Neutrophil (primary cell): ENCODE results near the gene OSBP.

Experiments
- H3K27ac ChIP-seq: fragments of 200-600 bp; sonication (generic); 2 replicates; pipeline ENCODE4 v1.5.1; 2016; ENCODE audit warnings: mild to moderate bottlenecking, moderate library complexity
- H3K27me3 ChIP-seq: fragments of 200-600 bp; sonication (generic); 2 replicates; pipeline ENCODE4 v1.6.0; 2016; ENCODE audit warnings: mild to moderate bottlenecking
- H3K36me3 ChIP-seq: fragments of 200-600 bp; sonication (generic); 2 replicates; pipeline ENCODE4 v1.5.1; 2017
- H3K4me1 ChIP-seq, 2 experiments: fragments of 200-600 bp in 1 of 2; sonication (generic) in 1 of 2; 1 replicate in 1 of 2; 2 replicates in 1 of 2; pipeline versions ENCODE4 v1.5.1 to v1.6.1; 2013 to 2016; ENCODE audit warnings: low read depth in 1 of 2, low read length in 1 of 2, mild to moderate bottlenecking in 1 of 2, moderate library complexity in 1 of 2; ENCODE audit not compliant: control insufficient read depth in 1 of 2, insufficient read depth in 1 of 2
- H3K4me3 ChIP-seq, 2 experiments: fragments of 200-600 bp in 1 of 2; sonication (generic) in 1 of 2; 1 replicate in 1 of 2; 2 replicates in 1 of 2; pipeline ENCODE4 v1.5.1; 2013 to 2016; ENCODE audit warnings: low read depth in 1 of 2, low read length in 1 of 2, mild to moderate bottlenecking in 1 of 2, moderate library complexity in 1 of 2
- H3K9me3 ChIP-seq: fragments of 200-600 bp; sonication (generic); 2 replicates; pipeline ENCODE4 v1.5.1; 2016
- CTCF ChIP-seq: fragments of 200-600 bp; sonication (generic); IDR thresholded peaks from 2 replicates; pipeline ENCODE4 v1.5.1; 2016; ENCODE audit warnings: antibody characterized with exemption

The OSBP gene

GRCh38 chr11:59615637-59616395, at the start of gene OSBP:
OSBP (minus strand) TSS chr11:59615774; CDS start chr11:59615664, 110 bp downstream.
- Histone ChIP-seq H3K27ac (peak within 1 kb of the TSS; percentile 95), H3K36me3 (no peaks in the 10 kb centered on the region), H3K27me3 (no peaks in the 10 kb centered on the region), H3K4me3 (peak within 1 kb of the TSS; percentile 71 to 79), H3K9me3 (no peaks in the 10 kb centered on the region), H3K4me1 (peaks cover 32 to 35% of the 10 kb centered on the region in 2 experiments)
- TF ChIP-seq CTCF = peak; percentile 55

- Histone ChIP-seq H3K27me3 (no peaks in the 10 kb centered on the region), H3K36me3 (peaks cover 79% of the 10 kb centered on the region), H3K9me3 (no peaks in the 10 kb centered on the region), H3K4me3 (peak overlapping the region in 1 of 2 experiments; percentile 13), H3K27ac (peak overlapping the region; percentile 80), H3K4me1 (peaks cover 29 to 41% of the 10 kb centered on the region in 2 experiments)
- TF ChIP-seq CTCF = no peak
Measured at GRCh38 chr11:59660621-59661020, 45.0 kb upstream of the OSBP start.

- H3K4me1 ChIP-seq = peaks cover 29 to 41% of the 10 kb centered on the region in 2 experiments
- TF ChIP-seq CTCF = no peak
- peaks cover 79% of the 10 kb centered on the region for H3K36me3 ChIP-seq
- no peaks in the 10 kb centered on the region for H3K9me3 ChIP-seq
- no peaks in the 10 kb centered on the region for H3K27me3 ChIP-seq
- peak overlapping the region; percentile 80 for H3K27ac ChIP-seq
- peak overlapping the region in 1 of 2 experiments; percentile 13 for H3K4me3 ChIP-seq
Measured at GRCh38 chr11:59659981-59660380, 44.4 kb upstream of the OSBP start.

- no peak overlapping the region for H3K4me3 ChIP-seq
- no peaks in the 10 kb centered on the region for H3K27me3 ChIP-seq
- no peak for TF ChIP-seq CTCF
- H3K4me1 ChIP-seq = peaks cover 20 to 29% of the 10 kb centered on the region in 2 experiments
- H3K36me3 ChIP-seq = peaks cover 81% of the 10 kb centered on the region
- H3K9me3 ChIP-seq = peaks cover 2% of the 10 kb centered on the region
- H3K27ac ChIP-seq = no peak overlapping the region
Measured at GRCh38 chr11:59658036-59658435, 42.5 kb upstream of the OSBP start.

- H3K36me3 ChIP-seq = peaks cover 98% of the 10 kb centered on the region
- TF ChIP-seq CTCF = no peak
- peaks cover 2% of the 10 kb centered on the region for H3K9me3 ChIP-seq
- no peak overlapping the region for H3K4me3 ChIP-seq
- no peaks in the 10 kb centered on the region for H3K27me3 ChIP-seq
- no peak overlapping the region for H3K27ac ChIP-seq
- peaks cover 3 to 5% of the 10 kb centered on the region in 2 experiments for H3K4me1 ChIP-seq
Measured at GRCh38 chr11:59654893-59655292, 39.3 kb upstream of the OSBP start.
